C4-2B (cell line): ENCODE measurements around the gene USPL1.

ENCODE experiments used
- H3K27ac ChIP-seq: fragments of 450-650 bp; 2 replicates; pipeline ENCODE4 v1.5.1; 2017
- CTCF ChIP-seq: fragments of 450-650 bp; conservative IDR thresholded peaks from 2 replicates; pipeline ENCODE4 v1.5.1; 2017; ENCODE audit warnings: mild to moderate bottlenecking
- ZFX ChIP-seq: fragments of 450-650 bp; IDR thresholded peaks from 2 replicates; pipeline ENCODE4 v1.6.1; 2017

Gene USPL1

GRCh38 chr13:30708541-30708940, 90.8 kb downstream of the USPL1 start:
- H3K27ac ChIP-seq: no peak overlapping the region
- TF ChIP-seq CTCF: no peak
- TF ChIP-seq ZFX: no peak
